HG02938 (cell line): ENCODE results near the gene SELENON.
"Not testable (repeated sequence)": the region's sequence is repeated elsewhere in the genome, so short reads cannot be mapped to it uniquely, and the experiment has no call there.

Source experiments
- ATAC-seq: cut with Tn5 transposase; IDR thresholded peaks from one replicate; pipeline ENCODE4 v1.9.1; 2021; ENCODE audit warnings: mild to moderate bottlenecking, moderate library complexity; ENCODE audit not compliant: unreplicated experiment

Gene SELENON

GRCh38 chr1:25821112-25821476, 21.1 kb downstream of the SELENON start:
- no peak for ATAC-seq

DNA sequence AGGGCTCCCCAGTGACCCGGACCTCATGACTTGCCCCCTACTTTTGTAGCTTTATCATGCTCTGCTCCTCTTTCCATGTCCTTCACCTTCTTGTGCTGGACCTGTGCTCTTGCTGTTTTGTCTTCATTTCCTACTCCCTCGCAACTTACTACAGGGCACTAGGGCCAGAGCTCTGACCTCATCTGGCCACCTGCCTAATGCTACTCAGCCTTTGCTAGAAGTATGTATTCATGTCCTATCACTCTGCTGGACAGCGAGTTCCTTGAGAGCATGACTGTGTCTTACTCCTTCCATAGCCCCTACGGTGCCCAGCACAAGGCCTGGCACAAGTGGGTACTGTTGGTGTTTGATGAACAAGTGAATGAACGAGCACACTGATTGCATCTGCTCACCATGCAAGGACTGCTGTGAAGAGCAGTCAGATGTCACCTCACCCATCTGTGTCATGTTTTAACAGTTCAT, 21.7 kb downstream of the SELENON start:
- no peak for ATAC-seq

- ATAC-seq = no peak
Observed at GRCh38 chr1:25825605-25826004, 25.6 kb downstream of the SELENON start.

DNA sequence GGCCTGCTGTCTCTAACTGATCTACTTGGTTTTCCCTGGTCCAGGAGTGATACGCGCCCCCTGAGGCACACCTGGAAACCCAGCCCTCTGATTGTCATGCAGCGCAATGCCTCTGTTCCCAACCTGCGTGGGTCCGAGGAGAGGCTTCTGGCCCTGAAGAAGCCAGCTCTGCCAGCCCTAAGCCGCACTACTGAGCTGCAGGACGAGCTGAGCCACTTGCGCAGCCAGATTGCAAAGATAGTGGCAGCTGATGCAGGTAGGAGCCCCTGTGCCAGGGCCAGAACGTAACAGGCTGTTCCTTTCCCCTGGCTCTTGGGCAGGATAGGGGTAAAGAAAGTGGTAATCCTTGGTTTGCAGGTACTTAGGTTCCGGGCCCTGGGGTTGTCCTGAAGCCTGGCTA, 26.6 kb downstream of the SELENON start:
- no peak for ATAC-seq

- no peak for ATAC-seq
Observed at GRCh38 chr1:25828491-25828890, 28.5 kb downstream of the SELENON start.

DNA sequence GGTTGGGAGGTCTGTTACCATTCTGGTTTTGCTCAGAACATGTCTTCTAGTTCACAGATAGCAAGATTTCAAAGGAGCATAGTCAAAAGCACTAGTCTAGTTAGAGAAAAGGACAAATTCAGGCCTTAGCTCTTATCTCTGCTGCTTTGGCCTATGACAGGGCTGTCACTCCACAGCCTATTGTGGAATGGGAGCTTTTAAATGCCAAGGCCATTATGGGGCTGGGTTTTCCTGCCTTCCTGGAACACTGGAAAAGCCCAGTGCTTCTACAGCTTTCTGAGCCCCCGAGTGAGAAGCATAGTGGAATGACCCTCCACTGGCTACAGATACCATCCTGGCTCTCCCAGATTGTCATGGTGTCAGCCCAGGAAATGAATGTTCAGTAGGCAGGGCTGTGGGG, 29.1 kb downstream of the SELENON start:
- ATAC-seq = no peak

DNA sequence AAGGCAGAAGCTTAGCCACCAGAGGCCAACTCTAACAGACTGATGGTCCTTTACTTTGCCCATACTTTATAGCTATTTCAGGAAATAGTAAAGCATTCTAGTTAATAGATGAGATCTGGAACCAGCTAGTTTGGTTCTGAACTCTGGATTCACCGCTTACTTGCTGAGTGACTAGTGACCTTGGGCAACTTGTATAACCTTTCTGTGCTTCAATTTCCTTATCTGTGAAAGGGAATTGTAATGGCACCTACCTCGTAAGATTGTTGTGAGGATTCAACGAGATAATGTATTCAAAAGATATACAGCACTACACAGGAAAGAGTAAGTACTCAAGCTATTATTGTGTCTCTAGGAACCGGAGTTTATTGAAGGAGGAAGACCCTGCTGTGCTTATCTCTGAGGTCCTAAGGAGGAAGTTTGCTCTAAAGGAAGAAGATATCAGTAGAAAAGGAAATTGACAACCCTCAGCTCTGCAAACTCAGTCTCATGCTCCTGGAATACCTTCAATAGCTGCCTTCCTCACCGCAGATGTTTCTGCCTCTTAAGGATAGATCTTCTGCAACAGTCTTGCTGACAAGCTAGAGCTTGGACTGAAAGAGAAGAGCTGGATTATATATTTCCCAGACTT, 31.7 kb downstream of the SELENON start:
- no peak for ATAC-seq

- ATAC-seq = no peak
Observed at GRCh38 chr1:25832336-25833037, 32.5 kb downstream of the SELENON start.

DNA sequence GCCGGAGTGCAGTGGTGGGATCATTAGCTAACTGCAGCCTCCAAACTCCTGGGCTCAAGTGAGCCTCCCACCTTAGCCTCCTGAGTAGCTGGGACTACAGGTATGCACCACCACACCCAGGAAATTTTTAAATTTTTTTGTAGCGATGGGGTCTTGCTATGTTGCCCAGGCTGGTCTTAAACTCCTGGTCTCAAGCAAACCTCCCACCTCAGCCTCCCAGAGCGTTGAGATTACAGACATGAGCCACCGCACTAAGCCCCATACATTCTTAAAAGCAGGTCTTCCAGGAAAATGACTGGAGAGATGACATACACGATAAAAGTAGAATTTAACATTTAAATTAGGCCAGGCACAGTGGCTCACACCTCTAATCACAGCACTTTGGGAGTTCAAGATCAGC, 33.2 kb downstream of the SELENON start:
- no peak for ATAC-seq

DNA sequence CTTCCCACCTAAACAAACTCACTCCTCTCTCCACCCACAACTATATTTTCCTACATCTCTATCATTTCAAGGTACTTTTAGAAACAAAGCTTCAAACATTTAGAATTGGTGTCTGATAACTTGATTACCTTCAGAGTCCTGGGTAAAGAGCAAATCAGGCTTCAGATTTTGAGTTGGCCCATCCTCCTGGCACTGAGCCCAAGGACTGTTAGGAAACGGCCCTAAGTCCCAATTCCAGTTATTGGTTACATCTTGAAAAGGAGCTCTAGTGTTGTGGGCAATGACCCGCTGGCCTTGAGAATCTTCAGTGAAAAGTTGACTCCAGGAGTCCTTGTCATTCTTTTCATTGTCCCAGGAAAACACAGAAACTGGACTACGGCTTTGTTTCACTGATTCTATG, 34.9 kb downstream of the SELENON start:
- ATAC-seq = no peak

- no peak for ATAC-seq
Observed at GRCh38 chr1:25836695-25837094, 36.7 kb downstream of the SELENON start.

GRCh38 chr1:25837262-25837875, 37.4 kb downstream of the SELENON start:
- no peak for ATAC-seq

GRCh38 chr1:25839808-25840207, 39.8 kb downstream of the SELENON start:
- not testable (repeated sequence) for ATAC-seq

- no peak for ATAC-seq
Observed at GRCh38 chr1:25843483-25843882, 43.5 kb downstream of the SELENON start.

- no peak for ATAC-seq
Observed at GRCh38 chr1:25844536-25845337, 44.7 kb downstream of the SELENON start.

- no peak for ATAC-seq
Observed at GRCh38 chr1:25845664-25846063, 45.7 kb downstream of the SELENON start.

- ATAC-seq = no peak
Observed at GRCh38 chr1:25847929-25848328, 47.9 kb downstream of the SELENON start.

GRCh38 chr1:25848531-25848930, 48.5 kb downstream of the SELENON start:
- ATAC-seq = no peak

DNA sequence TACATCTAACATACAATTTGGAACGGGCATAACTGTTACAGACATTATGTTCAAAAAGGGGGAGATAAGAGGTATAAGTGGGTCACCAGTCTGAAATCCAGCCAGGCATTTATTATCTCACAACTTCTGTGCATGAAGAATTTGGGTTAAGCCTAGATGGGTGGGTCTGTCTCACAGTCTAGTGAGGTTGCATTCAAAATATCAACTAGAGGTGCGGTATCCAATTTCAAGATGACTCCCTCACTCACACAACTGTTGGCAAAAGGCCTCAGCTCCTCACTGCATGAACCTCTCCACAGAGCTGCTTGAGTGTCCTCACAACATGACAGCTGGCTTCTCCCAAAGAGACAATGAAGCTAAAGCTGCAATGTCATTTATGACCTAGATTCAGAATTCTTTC, 54.6 kb downstream of the SELENON start:
- ATAC-seq = no peak

- ATAC-seq = no peak
Observed at GRCh38 chr1:25856856-25857255, 56.9 kb downstream of the SELENON start.

DNA sequence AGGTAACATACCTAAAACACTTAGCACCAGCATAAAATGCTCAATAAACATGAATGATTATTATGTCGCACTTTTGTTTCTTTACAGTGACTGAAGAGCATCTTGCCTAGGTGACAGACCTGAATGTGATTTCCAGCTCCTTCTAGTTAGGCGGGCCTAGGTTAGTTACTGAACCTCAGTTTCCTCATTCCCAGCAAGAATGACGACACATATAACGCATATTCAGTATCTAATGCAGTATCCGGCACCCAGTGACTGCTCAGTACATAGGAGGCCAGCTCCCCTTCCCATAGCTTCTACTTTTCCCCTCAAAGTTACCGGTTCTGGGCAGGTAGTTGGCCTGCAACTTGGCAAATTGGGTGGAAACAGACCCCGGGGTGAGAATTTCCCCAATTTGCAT, 58.5 kb downstream of the SELENON start:
- ATAC-seq = no peak
